GM12878 (cell line): ENCODE results near the gene TBC1D23. TPM values are rescaled to one million over a fixed set of nuclear protein-coding genes. Genes with fewer than 3 reads are reported as not detected.

ENCODE experiments used
- ATAC-seq: fragments of 200-7000 bp; cut with Tn5 transposase; 3 replicates; pipeline ENCODE4 v1.9.1; 2020; ENCODE audit warnings: mild to moderate bottlenecking, moderate library complexity
- BruUV-seq: library from RNA; stranded (reverse); fragments of 400-500 nt; replicated peaks from 2 replicates; lab custom pipeline; 2021; lab: Mats Ljungman, UMichigan
- CTCF ChIA-PET: fragments of 300-600 bp; sonication (Branson Sonifier 250); formaldehyde crosslinking; extraction: SDS; loops from one replicate; lab custom pipeline; 2021; ENCODE audit warnings: inconsistent platforms; lab: Yijun Ruan, JAX
- POLR2A ChIA-PET: fragments of 350-600 bp; formaldehyde crosslinking; extraction: SDS; loops from one replicate; lab custom pipeline; 2021; ENCODE audit warnings: inconsistent platforms; lab: Charles Lee
- RAD21 ChIA-PET: fragments of 300-600 bp; sonication (Branson Sonifier 250); formaldehyde crosslinking; loops from one replicate; lab custom pipeline; 2023; ENCODE audit warnings: antibody characterized with exemption; ENCODE audit not compliant: unreplicated experiment; lab: Charles Lee
- SMC1A ChIA-PET: fragments of 300-600 bp; sonication (Branson Sonifier 250); formaldehyde crosslinking; loops from one replicate; lab custom pipeline; 2023; ENCODE audit not compliant: unreplicated experiment, uncharacterized antibody; lab: Charles Lee
- DNase-seq: peaks from one replicate; pipeline ENCODE4 v3.0.0-alpha.2; 2011; ENCODE audit warnings: low read depth, low spot score
- FAIRE-seq: peaks from 3 replicates; lab custom pipeline; 2011; peaks lifted over from hg19 to GRCh38; lab: Jason Lieb, UNC
- H2AFZ ChIP-seq: 2 replicates; pipeline ENCODE4 v1.6.0; 2011; ENCODE audit warnings: low read depth, low read length, control low read depth; ENCODE audit not compliant: control insufficient read depth
- H3K27ac ChIP-seq: 2 replicates; pipeline ENCODE4 v1.5.1; 2011; ENCODE audit warnings: control low read depth; ENCODE audit not compliant: control insufficient read depth, insufficient read depth
- H3K27me3 ChIP-seq, 2 experiments: replicated peaks in 1 of 2; 2 replicates each; pipeline versions ENCODE4 v1.6.0 to v1.6.1; 2011; ENCODE audit warnings: low read length in 1 of 2; ENCODE audit not compliant: control insufficient read depth in 2 of 2, insufficient read depth in 2 of 2
- H3K36me3 ChIP-seq, 2 experiments: 2 replicates each; pipeline ENCODE4 v1.5.1; 2011; ENCODE audit warnings: low read length in 1 of 2; ENCODE audit not compliant: control insufficient read depth in 2 of 2, insufficient read depth in 2 of 2
- H3K4me1 ChIP-seq: 2 replicates; pipeline ENCODE4 v1.6.1; 2011; ENCODE audit warnings: mild to moderate bottlenecking, low read length, moderate library complexity, mixed read lengths; ENCODE audit not compliant: control insufficient read depth, insufficient read depth
- H3K4me2 ChIP-seq: 2 replicates; pipeline ENCODE4 v1.6.0; 2011; ENCODE audit warnings: control low read depth; ENCODE audit not compliant: control insufficient read depth, insufficient read depth
- H3K4me3 ChIP-seq: fragments of 200-600 bp; sonication (generic); 2 replicates; pipeline ENCODE4 v1.5.1; 2016
- H3K79me2 ChIP-seq: 2 replicates; pipeline ENCODE4 v1.6.0; 2011; ENCODE audit warnings: low read length; ENCODE audit not compliant: control insufficient read depth, insufficient read depth
- H3K9ac ChIP-seq: 2 replicates; pipeline ENCODE4 v1.8.0; 2011; ENCODE audit warnings: low read length, control low read depth, mixed read lengths; ENCODE audit not compliant: control insufficient read depth, insufficient read depth
- H3K9me3 ChIP-seq: replicated peaks from 3 replicates; pipeline ENCODE4 v1.5.1; 2011; ENCODE audit warnings: mild to moderate bottlenecking, low read length; ENCODE audit not compliant: control insufficient read depth, insufficient read depth
- H4K20me1 ChIP-seq: 2 replicates; pipeline ENCODE4 v1.6.0; 2011; ENCODE audit not compliant: control insufficient read depth, insufficient read depth
- ATF2 ChIP-seq: IDR thresholded peaks from 2 replicates; pipeline ENCODE4 v1.6.1; 2012; ENCODE audit warnings: low read length, inconsistent platforms
- BMI1 ChIP-seq: fragments of 450-650 bp; IDR thresholded peaks from 2 replicates; pipeline ENCODE4 v1.6.1; 2016; ENCODE audit warnings: mild to moderate bottlenecking, moderate library complexity, borderline replicate concordance
- CTCF ChIP-seq, 3 experiments: IDR thresholded peaks in 2 of 3; conservative IDR thresholded peaks in 1 of 3; 2 replicates each; pipeline ENCODE4 v1.5.1; 2011; ENCODE audit warnings: low read depth in 3 of 3, low read length in 3 of 3, mild to moderate bottlenecking in 3 of 3, control low read depth in 2 of 3, moderate library complexity in 2 of 3, inconsistent platforms in 1 of 3, mixed read lengths in 1 of 3; ENCODE audit not compliant: control insufficient read depth in 2 of 3, insufficient read depth in 1 of 3; ENCODE audit errors: extremely low read depth in 1 of 3
- EED ChIP-seq: sonication (generic); IDR thresholded peaks from 2 replicates; pipeline ENCODE4 v1.6.1; 2016; ENCODE audit warnings: antibody characterized with exemption, low read depth
- EP300 ChIP-seq, 2 experiments: fragments of 150-350 bp in 1 of 2; IDR thresholded peaks; 2 replicates each; pipeline ENCODE4 v1.6.1; 2011 to 2012; ENCODE audit warnings: low read depth in 2 of 2, low read length in 2 of 2, borderline replicate concordance in 1 of 2, improper control_type of control experiment in 1 of 2, inconsistent platforms in 1 of 2; ENCODE audit not compliant: control insufficient read depth in 1 of 2
- IRF3 ChIP-seq: fragments of 450-650 bp; IDR thresholded peaks from 2 replicates; pipeline ENCODE4 v1.6.1; 2014; ENCODE audit warnings: mild to moderate bottlenecking
- IRF4 ChIP-seq: IDR thresholded peaks from 2 replicates; pipeline ENCODE4 v1.6.1; 2011; ENCODE audit warnings: low read depth, low read length
- MEF2A ChIP-seq: IDR thresholded peaks from 2 replicates; pipeline ENCODE4 v1.6.1; 2011; ENCODE audit warnings: low read depth, mild to moderate bottlenecking, low read length, moderate library complexity; ENCODE audit not compliant: insufficient read depth
- MXI1 ChIP-seq: fragments of 150-350 bp; IDR thresholded peaks from 2 replicates; pipeline ENCODE4 v1.6.1; 2011; ENCODE audit warnings: low read depth, mild to moderate bottlenecking, inconsistent platforms, low read length, improper control_type of control experiment
- NKRF ChIP-seq: fragments of 450-650 bp; conservative IDR thresholded peaks from 2 replicates; pipeline ENCODE4 v1.6.1; 2017; ENCODE audit warnings: mild to moderate bottlenecking, moderate library complexity
- NRF1 ChIP-seq: conservative IDR thresholded peaks from 2 replicates; pipeline ENCODE4 v1.6.1; 2011; ENCODE audit warnings: mild to moderate bottlenecking, low read depth, low read length, improper control_type of control experiment
- PBX3 ChIP-seq: IDR thresholded peaks from 2 replicates; pipeline ENCODE4 v1.6.1; 2011; ENCODE audit warnings: mild to moderate bottlenecking, low read depth, low read length, moderate library complexity; ENCODE audit not compliant: insufficient replicate concordance
- RFX5 ChIP-seq: IDR thresholded peaks from 2 replicates; pipeline ENCODE4 v1.6.1; 2011; ENCODE audit warnings: low read depth, low read length, improper control_type of control experiment
- SMAD5 ChIP-seq: IDR thresholded peaks from 2 replicates; pipeline ENCODE4 v1.6.1; 2016; ENCODE audit warnings: antibody characterized with exemption, low read depth
- WGBS: methylation state at CpG from one replicate; pipeline ENCODE4 v1.1.6; 2016; ENCODE audit warnings: low lambda C conversion rate; ENCODE audit not compliant: insufficient replicate concordance, insufficient coverage; ENCODE audit errors: missing lambda C conversion rate; 5-methylcytosine and 5-hydroxymethylcytosine counted together
- in situ Hi-C: fragments of 300-500 bp; cut with MboI; formaldehyde crosslinking; loops from 9 replicates; pipeline ENCODE4 v1.14.3; 2018; ENCODE audit warnings: mixed read lengths
- intact Hi-C: fragments of 100-400 bp; cut with micrococcal nuclease; formaldehyde crosslinking; loops from one replicate; pipeline ENCODE4 v1.14.2; 2022; ENCODE audit not compliant: unreplicated experiment
- polyA plus RNA-seq, 11 experiments: library from polyadenylated mRNA; depleted of rRNA in 4 of 11; unstranded in 6 of 11; stranded (reverse) in 5 of 11; fragments of >200 nt; fragmentation: Nextera tagmentation in 4 of 11; fragmentation: Illumina TruSeq in 1 of 11; extraction: Ambion mirVana in 4 of 11; extraction: Trizol in 1 of 11; gene quantifications; 1 replicate in 1 of 11; 2 replicates in 10 of 11; pipeline versions ENCODE4 v1.2.1 to v1.2.3, GENCODE V29; 2011 to 2016; ENCODE audit warnings: inconsistent platforms in 2 of 11, missing spikeins in 2 of 11, low read depth in 1 of 11
- total RNA-seq, 4 experiments: library from RNA; depleted of rRNA in 3 of 4; stranded (reverse); fragments of >200 nt in 3 of 4; fragmentation: Illumina TruSeq in 1 of 4; extraction: Trizol in 1 of 4; gene quantifications; 2 replicates each; pipeline versions ENCODE4 v1.2.1 to v1.2.3, GENCODE V29; 2013 to 2021

The TBC1D23 gene
- total and polyA plus RNA-seq, 10 of the 15 experiments (the other 5 are each of a cell fraction or from before 2014, with no cell fraction given): 8.2 to 23.2 (median 16.6) TPM

- TF ChIP-seq NKRF (no peak), ATF2 (no peak), NRF1 (no peak), IRF3 (no peak), EP300 (IDR thresholded peaks at IDR 0.05; ENCODE audit: borderline replicate concordance in 1 of 2, control insufficient read depth in 1 of 2, low read depth in 2 of 2, low read length in 2 of 2) (no peak), EED (no peak), SMAD5 (no peak), BMI1 (no peak)
Observed at GRCh38 chr3:100227511-100227921, 33.3 kb upstream of the TBC1D23 start (continued).

GRCh38 chr3:100228247-100228646 lies 32.5 kb upstream of the TBC1D23 start:
- BruUV-seq: no TSS peak
- ChIA-PET POLR2A (no interaction called here), RAD21 (no interaction called here), SMC1A (interaction anchor here (1.3 kb wide), 1 partner anchor 159 kb away, joined by 4 read pairs; no protein-coding TSS in a partner anchor), CTCF (no interaction called here)
- no peak overlapping the region for H3K4me2 ChIP-seq
- no peaks in the 10 kb centered on the region for H3K9me3 ChIP-seq
- H3K4me1 ChIP-seq: no peaks in the 10 kb centered on the region
- intact Hi-C loops: no loop called here
- FAIRE-seq (no peak), ATAC-seq (no peak), DNase-seq (no peak)
- H3K27me3 ChIP-seq: no peaks in the 10 kb centered on the region
- no peak overlapping the region for H3K27ac ChIP-seq
- H3K79me2 ChIP-seq: no peaks in the 10 kb centered on the region
- WGBS: 0% methylated on average over 1 of the region's 1 CpG
- no peak overlapping the region for H3K4me3 ChIP-seq
- H2AFZ ChIP-seq: no peak overlapping the region
- no peaks in the 10 kb centered on the region for H3K36me3 ChIP-seq
- no peaks in the 10 kb centered on the region for H4K20me1 ChIP-seq
- in situ Hi-C loops: no loop called here
- no peak overlapping the region for H3K9ac ChIP-seq
- no peak for TF ChIP-seq RFX5
- no peak for TF ChIP-seq CTCF (IDR thresholded peaks at IDR 0.05 in 2 of 3, conservative IDR thresholded peaks at IDR 0.05 in 1 of 3; ENCODE audit: control insufficient read depth in 2 of 3, extremely low read depth in 1 of 3, insufficient read depth in 1 of 3, low read depth in 3 of 3, low read length in 3 of 3)
- no peak for TF ChIP-seq IRF4
- TF ChIP-seq MXI1: no peak
- TF ChIP-seq PBX3: no peak
- no peak for TF ChIP-seq MEF2A
